Stimulated activated effector memory CD8-positive, alpha-beta T cell treated with anti-CD3 and anti-CD28 coated beads, Interleukin-12 subunit alpha, Interleukin-12 subunit beta, amount 100 ng/mL, for 72 hours (primary cell): ENCODE measurements around the gene TRMT112.

ENCODE experiments used
- ATAC-seq: fragments of 150-1000 bp; cut with Tn5 transposase; 2 replicates; pipeline ENCODE4 v1.10.0; 2021
- DNase-seq, 2 donors: peaks; one replicate each; pipeline ENCODE4 v3.0.0; 2021 to 2022; ENCODE audit warnings: low spot score in 2 of 2
- H3K27ac Mint-ChIP-seq: one replicate; pipeline ENCODE4 v1.8.0; 2022; ENCODE audit warnings: mild to moderate bottlenecking, mixed read lengths
- H3K36me3 Mint-ChIP-seq: one replicate; pipeline ENCODE4 v1.8.0; 2022; ENCODE audit warnings: mild to moderate bottlenecking, mixed read lengths
- H3K4me1 Mint-ChIP-seq: one replicate; pipeline ENCODE4 v1.8.0; 2022; ENCODE audit warnings: mixed read lengths
- H3K4me3 Mint-ChIP-seq: one replicate; pipeline ENCODE4 v1.8.0; 2022; ENCODE audit warnings: mild to moderate bottlenecking, mixed read lengths
- H3K9me3 Mint-ChIP-seq: one replicate; pipeline ENCODE4 v1.8.0; 2022; ENCODE audit warnings: mixed read lengths

The TRMT112 gene

GRCh38 chr11:64268025-64268892 is 49.1 kb downstream of the TRMT112 start:
- no peaks in the 10 kb centered on the region for H3K9me3 Mint-ChIP-seq
- peaks cover 54% of the 10 kb centered on the region for H3K36me3 Mint-ChIP-seq
- ATAC-seq (no peak), DNase-seq (no peak)
- H3K4me3 Mint-ChIP-seq = peak overlapping the region; percentile 99
- H3K27ac Mint-ChIP-seq = peak overlapping the region; percentile 99
- H3K4me1 Mint-ChIP-seq = peaks cover 26% of the 10 kb centered on the region

- no peak for ATAC-seq
- DNase-seq = no peak
- H3K4me1 Mint-ChIP-seq = peaks cover 32% of the 10 kb centered on the region
- H3K4me3 Mint-ChIP-seq = peak overlapping the region; percentile 99
- peaks cover 60% of the 10 kb centered on the region for H3K36me3 Mint-ChIP-seq
- H3K27ac Mint-ChIP-seq = peak overlapping the region; percentile 99
- no peaks in the 10 kb centered on the region for H3K9me3 Mint-ChIP-seq
Observed at GRCh38 chr11:64267207-64267945, 50.0 kb downstream of the TRMT112 start.
